H1 (cell line): ENCODE data around the gene MTTP. TPM values are rescaled to one million over a fixed set of nuclear protein-coding genes. Genes with fewer than 3 reads are reported as not detected.

Source experiments
- CTCF ChIA-PET: fragments of 300-600 bp; sonication (Branson Sonifier 250); formaldehyde crosslinking; loops from one replicate; lab custom pipeline; 2021; ENCODE audit not compliant: partially characterized antibody; lab: Charles Lee
- POLR2A ChIA-PET: fragments of 300-600 bp; sonication (Branson Sonifier 250); formaldehyde crosslinking; loops from one replicate; lab custom pipeline; 2021; ENCODE audit warnings: inconsistent platforms; ENCODE audit not compliant: partially characterized antibody; lab: Charles Lee
- DNase-seq, 2 experiments: peaks; one replicate each; pipeline versions ENCODE4 v3.0.0 to v3.0.0-alpha.2; 2010 to 2022; ENCODE audit warnings: low spot score in 2 of 2, low read depth in 1 of 2, mixed read lengths in 1 of 2
- FAIRE-seq: peaks from 2 replicates; lab custom pipeline; 2011; peaks lifted over from hg19 to GRCh38; lab: Jason Lieb, UNC
- H2AFZ ChIP-seq: 2 replicates; pipeline ENCODE4 v1.8.1; 2012; ENCODE audit warnings: low read length, inconsistent platforms
- H2AK5ac ChIP-seq: 2 replicates; pipeline ENCODE4 v1.6.1; 2013; ENCODE audit warnings: low read depth, low read length
- H2BK120ac ChIP-seq: replicated peaks from 2 replicates; pipeline ENCODE3; 2013; ENCODE audit warnings: low read depth, low read length, inconsistent platforms
- H2BK12ac ChIP-seq: 2 replicates; pipeline ENCODE4 v1.6.1; 2013; ENCODE audit warnings: low read depth, low read length
- H2BK15ac ChIP-seq: 2 replicates; pipeline ENCODE4 v1.6.1; 2013; ENCODE audit warnings: low read length
- H2BK20ac ChIP-seq: 2 replicates; pipeline ENCODE4 v1.6.1; 2013; ENCODE audit warnings: low read length
- H2BK5ac ChIP-seq: 2 replicates; pipeline ENCODE4 v1.6.1; 2013; ENCODE audit warnings: low read depth, low read length
- H3K14ac ChIP-seq: 2 replicates; pipeline ENCODE4 v1.6.1; 2013; ENCODE audit warnings: inconsistent platforms; ENCODE audit not compliant: insufficient read length
- H3K18ac ChIP-seq: 2 replicates; pipeline ENCODE4 v1.6.1; 2013; ENCODE audit warnings: low read length; ENCODE audit errors: extremely low read depth
- H3K23ac ChIP-seq: 2 replicates; pipeline ENCODE4 v1.6.1; 2013; ENCODE audit warnings: inconsistent platforms; ENCODE audit not compliant: insufficient read length
- H3K23me2 ChIP-seq: 2 replicates; pipeline ENCODE4 v1.6.1; 2013; ENCODE audit warnings: low read depth, low read length
- H3K27ac ChIP-seq: 2 replicates; pipeline ENCODE4 v1.6.1; 2011; ENCODE audit warnings: low read depth, low read length, inconsistent platforms
- H3K27me3 ChIP-seq, 4 experiments: replicated peaks in 1 of 4; 1 replicate in 1 of 4; 2 replicates in 3 of 4; pipeline versions ENCODE4 v1.6.1 to v1.8.1; 2011 to 2013; ENCODE audit warnings: low read length in 3 of 4, mild to moderate bottlenecking in 3 of 4, inconsistent platforms in 2 of 4, mixed read lengths in 2 of 4, moderate library complexity in 1 of 4; ENCODE audit not compliant: control insufficient read depth in 3 of 4, insufficient read depth in 3 of 4; ENCODE audit errors: extremely low read depth in 1 of 4
- H3K36me3 ChIP-seq, 4 experiments: 2 replicates each; pipeline versions ENCODE4 v1.6.1 to v1.8.1; 2011 to 2013; ENCODE audit warnings: mild to moderate bottlenecking in 4 of 4, low read length in 3 of 4, moderate library complexity in 2 of 4, control low read depth in 1 of 4, inconsistent platforms in 1 of 4; ENCODE audit not compliant: insufficient read depth in 4 of 4, control insufficient read depth in 2 of 4
- H3K4ac ChIP-seq: replicated peaks from 2 replicates; pipeline ENCODE3; 2013; ENCODE audit warnings: low read length, low read depth, mixed read lengths, inconsistent platforms; ENCODE audit not compliant: insufficient read length
- H3K4me1 ChIP-seq, 4 experiments: replicated peaks in 1 of 4; 1 replicate in 1 of 4; 2 replicates in 3 of 4; pipeline versions ENCODE4 v1.6.1 to v1.8.1; 2011 to 2013; ENCODE audit warnings: low read length in 3 of 4, inconsistent platforms in 2 of 4, mixed read lengths in 1 of 4; ENCODE audit not compliant: insufficient read depth in 4 of 4, control insufficient read depth in 3 of 4
- H3K4me2 ChIP-seq, 2 experiments: 2 replicates each; pipeline versions ENCODE4 v1.6.1 to v1.8.1; 2011 to 2013; ENCODE audit warnings: low read depth in 2 of 2, low read length in 2 of 2, control low read depth in 1 of 2, inconsistent platforms in 1 of 2, mild to moderate bottlenecking in 1 of 2; ENCODE audit not compliant: insufficient read depth in 1 of 2
- H3K4me3 ChIP-seq, 4 experiments: fragments of 200-600, 300-600 bp in 1 of 4; sonication (generic), shearing (Covaris generic), sonication (Bioruptor Twin) in 1 of 4; 2 replicates each; pipeline versions ENCODE4 v1.5.1 to v1.8.1; 2011 to 2016; ENCODE audit warnings: low read length in 4 of 4, low read depth in 3 of 4, control low read depth in 2 of 4, inconsistent platforms in 2 of 4, mild to moderate bottlenecking in 2 of 4, mixed read lengths in 1 of 4, moderate library complexity in 1 of 4; ENCODE audit not compliant: insufficient read depth in 2 of 4; ENCODE audit errors: extremely low read depth in 1 of 4
- H3K56ac ChIP-seq: replicated peaks from 2 replicates; pipeline ENCODE3; 2013; ENCODE audit warnings: low read depth, mild to moderate bottlenecking, mixed read lengths, low read length, inconsistent platforms; ENCODE audit not compliant: insufficient read length
- H3K79me1 ChIP-seq: 2 replicates; pipeline ENCODE4 v1.6.1; 2013; ENCODE audit warnings: low read depth, low read length, control low read depth
- H3K79me2 ChIP-seq, 2 experiments: 2 replicates each; pipeline versions ENCODE4 v1.6.1 to v1.8.1; 2012 to 2013; ENCODE audit warnings: low read length in 2 of 2, mild to moderate bottlenecking in 2 of 2, inconsistent platforms in 1 of 2; ENCODE audit not compliant: insufficient read depth in 2 of 2, control insufficient read depth in 1 of 2
- H3K9ac ChIP-seq, 4 experiments: replicated peaks in 1 of 4; 1 replicate in 1 of 4; 2 replicates in 3 of 4; pipeline versions ENCODE4 v1.6.1 to v1.8.1; 2011 to 2013; ENCODE audit warnings: low read depth in 3 of 4, low read length in 3 of 4, control low read depth in 2 of 4, mild to moderate bottlenecking in 2 of 4, moderate library complexity in 2 of 4, inconsistent platforms in 1 of 4; ENCODE audit errors: extremely low read depth in 1 of 4
- H3K9me3 ChIP-seq, 2 experiments: 2 replicates each; pipeline versions ENCODE4 v1.6.1 to v1.8.1; 2012 to 2013; ENCODE audit warnings: mild to moderate bottlenecking in 2 of 2, moderate library complexity in 2 of 2, control low read depth in 1 of 2, inconsistent platforms in 1 of 2, low read depth in 1 of 2, low read length in 1 of 2, mixed read lengths in 1 of 2; ENCODE audit not compliant: insufficient read depth in 2 of 2
- H4K20me1 ChIP-seq, 2 experiments: replicated peaks in 1 of 2; 2 replicates each; pipeline versions ENCODE3 to v1.8.1; 2011 to 2013; ENCODE audit warnings: inconsistent platforms in 2 of 2, low read length in 2 of 2, mild to moderate bottlenecking in 1 of 2; ENCODE audit not compliant: insufficient read depth in 2 of 2, control insufficient read depth in 1 of 2
- H4K5ac ChIP-seq: 2 replicates; pipeline ENCODE4 v1.6.1; 2013; ENCODE audit warnings: low read length, low read depth, mixed read lengths, inconsistent platforms; ENCODE audit not compliant: insufficient read length
- H4K8ac ChIP-seq: 2 replicates; pipeline ENCODE4 v1.8.0; 2013; ENCODE audit warnings: mild to moderate bottlenecking, moderate library complexity, low read length, inconsistent platforms; ENCODE audit not compliant: insufficient read depth; ENCODE audit errors: extremely low read depth
- H4K91ac ChIP-seq: replicated peaks from 2 replicates; pipeline ENCODE3; 2013; ENCODE audit warnings: low read length, mixed read lengths, inconsistent platforms; ENCODE audit not compliant: insufficient read length
- BCL11A ChIP-seq, 2 experiments: IDR thresholded peaks; one replicate each; pipeline ENCODE4 v1.6.1; 2011; ENCODE audit warnings: low read depth in 2 of 2, low read length in 2 of 2, mild to moderate bottlenecking in 2 of 2
- CBX8 ChIP-seq: fragments of 300-800, 300-1000 bp; sonication (generic); IDR thresholded peaks from 2 replicates; pipeline ENCODE4 v1.7.1; 2016; ENCODE audit warnings: low read depth, low read length, borderline replicate concordance
- CEBPB ChIP-seq: IDR thresholded peaks from 2 replicates; pipeline ENCODE4 v1.6.1; 2012; ENCODE audit warnings: low read depth, low read length
- CHD2 ChIP-seq: IDR thresholded peaks from 2 replicates; pipeline ENCODE4 v1.6.1; 2012; ENCODE audit warnings: low read length, improper control_type of control experiment
- CREB1 ChIP-seq: IDR thresholded peaks from 2 replicates; pipeline ENCODE4 v1.6.1; 2012; ENCODE audit warnings: inconsistent platforms
- CTBP2 ChIP-seq: IDR thresholded peaks from 2 replicates; pipeline ENCODE4 v1.7.0; 2011; ENCODE audit warnings: borderline replicate concordance, mild to moderate bottlenecking, moderate library complexity, mixed read lengths, low read length; ENCODE audit not compliant: insufficient read depth, insufficient read length
- EGR1 ChIP-seq: IDR thresholded peaks from 2 replicates; pipeline ENCODE4 v1.6.1; 2011; ENCODE audit warnings: low read depth, low read length, borderline replicate concordance
- JUN ChIP-seq: IDR thresholded peaks from 2 replicates; pipeline ENCODE4 v1.6.1; 2011; ENCODE audit warnings: low read depth, mild to moderate bottlenecking, improper control_type of control experiment, low read length
- KDM5A ChIP-seq: fragments of 200-600 bp; IDR thresholded peaks from 2 replicates; pipeline ENCODE4 v1.7.1; 2012; ENCODE audit warnings: mild to moderate bottlenecking, low read length, inconsistent platforms, mixed read lengths
- SIN3A ChIP-seq, 2 experiments: IDR thresholded peaks in 1 of 2; conservative IDR thresholded peaks in 1 of 2; 2 replicates each; pipeline ENCODE4 v1.6.1; 2011 to 2012; ENCODE audit warnings: low read length in 2 of 2, improper control_type of control experiment in 1 of 2, low read depth in 1 of 2, mild to moderate bottlenecking in 1 of 2
- SP1 ChIP-seq: IDR thresholded peaks from 2 replicates; pipeline ENCODE4 v1.6.1; 2011; ENCODE audit warnings: low read depth, low read length
- SP2 ChIP-seq: IDR thresholded peaks from 2 replicates; pipeline ENCODE4 v1.6.1; 2012; ENCODE audit warnings: mild to moderate bottlenecking, low read length, inconsistent platforms
- SRF ChIP-seq: IDR thresholded peaks from 2 replicates; pipeline ENCODE4 v1.6.1; 2011; ENCODE audit warnings: mild to moderate bottlenecking, low read depth, low read length, moderate library complexity
- TEAD4 ChIP-seq: IDR thresholded peaks from 2 replicates; pipeline ENCODE4 v1.6.1; 2012; ENCODE audit warnings: low read depth, low read length, inconsistent platforms, mixed read lengths
- WGBS, 2 experiments: shearing (Covaris generic) in 1 of 2; methylation state at CpG; one replicate each; pipeline versions ENCODE4 v1.1.6 to v1.1.7; 2013 to 2015; ENCODE audit warnings: low lambda C conversion rate in 2 of 2, mixed read lengths in 2 of 2, inconsistent platforms in 1 of 2, low coverage in 1 of 2, missing lambda C conversion rate in 1 of 2; ENCODE audit not compliant: insufficient replicate concordance in 2 of 2, insufficient coverage in 1 of 2, insufficient read length in 1 of 2; ENCODE audit errors: extremely low coverage in 1 of 2, missing lambda C conversion rate in 1 of 2; 5-methylcytosine and 5-hydroxymethylcytosine counted together
- polyA plus RNA-seq, 7 experiments: library from polyadenylated mRNA; depleted of rRNA in 3 of 7; stranded (reverse) in 5 of 7; unstranded in 2 of 7; fragments of >200 nt in 5 of 7; fragments of 200-250 nt in 2 of 7; gene quantifications; 1 replicate in 5 of 7; 2 replicates in 1 of 7; 4 replicates in 1 of 7; pipeline versions ENCODE4 v1.2.1 to v1.2.3, GENCODE V29; 2011 to 2013; ENCODE audit warnings: missing spikeins in 2 of 7, mixed read lengths in 2 of 7
- total RNA-seq: library from RNA; stranded (reverse); fragmentation: NEBNext Ultra II Directional; extraction: Animal tissue kit (Norgen Biotek cat#: 25700); gene quantifications from 2 replicates; pipeline ENCODE4 v1.2.1, GENCODE V29; 2021

The MTTP gene
- total and polyA plus RNA-seq, 2 of the 8 experiments (the other 6 are each of a cell fraction or from before 2014, with no cell fraction given) = 0.12 to 0.26 TPM

DNA sequence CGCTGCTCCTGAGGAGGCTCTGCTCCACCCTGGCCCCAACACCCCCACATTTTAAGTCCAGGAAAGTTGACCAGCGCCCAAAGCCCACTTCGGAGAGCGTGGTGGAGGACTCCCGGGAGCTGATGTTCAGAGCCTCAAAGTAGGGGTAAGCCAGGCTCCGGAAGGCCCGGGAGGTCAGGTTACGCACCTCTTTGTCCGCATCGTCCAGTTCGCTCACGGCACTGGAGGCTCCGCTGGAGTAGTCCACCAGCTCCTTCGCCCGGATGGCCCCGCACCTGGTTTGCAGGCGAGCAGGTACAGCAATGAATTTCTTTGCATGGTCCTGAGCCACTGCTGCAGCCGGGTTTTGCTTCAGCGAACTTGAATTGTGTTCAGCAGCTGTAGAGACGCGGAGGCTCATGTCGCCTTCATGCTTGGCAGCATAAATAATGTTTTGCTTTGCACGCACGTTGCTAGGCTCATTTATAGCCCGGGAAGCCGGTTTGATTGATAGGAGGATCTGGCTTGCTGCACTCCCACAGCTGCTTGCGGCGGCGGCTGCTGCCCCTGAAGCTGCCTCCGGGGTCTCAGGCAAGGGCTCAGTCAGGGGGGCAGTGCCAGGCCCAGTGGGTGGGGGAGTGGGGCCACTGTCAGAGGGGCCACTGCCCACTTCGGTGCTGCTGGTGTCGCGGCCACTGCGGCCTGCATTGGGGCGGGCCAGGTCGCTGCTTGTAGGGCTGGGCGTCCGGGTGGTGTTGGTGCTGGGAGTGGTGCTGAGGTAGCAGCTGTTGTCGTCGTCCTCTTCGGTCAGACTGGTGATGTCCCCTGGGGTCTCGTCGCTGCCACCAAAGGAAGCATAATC lies 78.2 kb downstream of the MTTP start:
- Histone ChIP-seq H3K27ac (no peak overlapping the region), H3K4ac (no peak overlapping the region), H3K9ac (no peak overlapping the region), H3K9me3 (no peaks in the 10 kb centered on the region), H4K20me1 (no peaks in the 10 kb centered on the region), H3K23ac (no peak overlapping the region), H3K79me1 (no peaks in the 10 kb centered on the region), H3K4me3 (no peak overlapping the region), H2AK5ac (no peak overlapping the region), H4K8ac (peak overlapping the region; percentile 43; the same call in 1 of the 2 replicates), H2BK15ac (no peak overlapping the region), H3K79me2 (no peaks in the 10 kb centered on the region), H2BK20ac (no peak overlapping the region), H3K4me1 (no peaks in the 10 kb centered on the region; a peak in 1 of 7 replicates), H3K14ac (no peak overlapping the region), H4K91ac (no peak overlapping the region), H4K5ac (no peak overlapping the region), H3K27me3 (peaks cover 0 to 4% (median 0%) of the 10 kb centered on the region in 4 experiments; a peak in 3 of 7 replicates), H2BK5ac (no peak overlapping the region), H3K4me2 (no peak overlapping the region), H2BK120ac (no peak overlapping the region), H3K36me3 (no peaks in the 10 kb centered on the region), H2BK12ac (no peak overlapping the region), H3K56ac (no peak overlapping the region), H3K18ac (no peak overlapping the region), H3K23me2 (no peaks in the 10 kb centered on the region), H2AFZ (no peak overlapping the region)
- DNase-seq (no peak), FAIRE-seq (no peak)
- ChIA-PET CTCF (interaction anchor here (1.2 to 1.5 kb wide), 2 partner anchors 9 to 89 kb away, joined by 3 to 4 read pairs; partner anchors contain the start of gene TRMT10A), POLR2A (no interaction called here)
- 96% methylated on average over 37 of the region's 43 CpGs; no CpG with 5 or more reads in 1 of the 2 experiments for WGBS, 2 experiments
- TF ChIP-seq SRF = no peak
- TF ChIP-seq TEAD4 = no peak
- TF ChIP-seq SIN3A (conservative IDR thresholded peaks at IDR 0.05 in 1 of 2, IDR thresholded peaks at IDR 0.05 in 1 of 2; ENCODE audit: low read depth in 1 of 2, low read length in 2 of 2) = no peak
- TF ChIP-seq CEBPB = no peak
- TF ChIP-seq CTBP2 = no peak
- TF ChIP-seq CBX8 = no peak
- TF ChIP-seq SP1 = no peak
- TF ChIP-seq BCL11A (IDR thresholded peaks at IDR 0.05; ENCODE audit: low read depth in 2 of 2, low read length in 2 of 2) = no peak
- TF ChIP-seq JUN = no peak
- TF ChIP-seq KDM5A = no peak
- TF ChIP-seq SP2 = no peak
- TF ChIP-seq EGR1 = no peak
- no peak for TF ChIP-seq CHD2
- no peak for TF ChIP-seq CREB1
